CD4-positive, alpha-beta T cell treated with Interleukin-12 subunit alpha and Interleukin-12 subunit beta, for 1 hour (primary cell): ENCODE measurements around the gene DOK7.
"Not testable (repeated sequence)": the region's sequence is repeated elsewhere in the genome, so short reads cannot be mapped to it uniquely, and the experiment has no call there.

Experiments
- DNase-seq: peaks from one replicate; pipeline ENCODE4 v3.0.0-alpha.2; 2020

Gene DOK7

DNA sequence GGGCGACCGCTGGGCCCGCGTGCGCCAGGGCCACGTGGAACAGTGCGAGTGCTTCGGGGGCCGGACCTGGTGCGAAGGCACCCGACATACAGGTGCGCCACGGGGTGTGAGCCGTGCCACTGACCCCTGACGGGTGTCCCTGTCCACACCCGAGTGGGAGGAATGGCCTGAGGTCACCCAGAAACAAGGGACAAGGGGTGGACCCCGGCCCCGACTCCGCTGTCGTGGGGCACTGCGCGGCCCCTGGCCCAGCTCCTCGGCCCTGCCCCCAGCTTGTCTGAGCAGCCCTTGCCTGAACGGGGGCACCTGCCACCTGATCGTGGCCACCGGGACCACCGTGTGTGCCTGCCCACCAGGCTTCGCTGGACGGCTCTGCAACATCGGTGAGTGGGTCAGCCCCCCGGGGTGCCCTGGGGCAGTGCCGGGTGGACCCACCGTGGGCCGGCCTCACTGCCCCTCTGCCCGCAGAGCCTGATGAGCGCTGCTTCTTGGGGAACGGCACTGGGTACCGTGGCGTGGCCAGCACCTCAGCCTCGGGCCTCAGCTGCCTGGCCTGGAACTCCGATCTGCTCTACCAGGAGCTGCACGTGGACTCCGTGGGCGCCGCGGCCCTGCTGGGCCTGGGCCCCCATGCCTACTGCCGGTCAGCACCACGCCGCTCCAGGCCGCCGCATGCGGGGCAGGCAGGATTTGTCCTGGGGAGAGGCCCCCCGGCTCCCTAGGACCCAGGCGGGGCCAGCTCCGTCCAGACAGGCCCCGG, 18.6 kb upstream of the DOK7 start:
- DNase-seq = no peak

DNA sequence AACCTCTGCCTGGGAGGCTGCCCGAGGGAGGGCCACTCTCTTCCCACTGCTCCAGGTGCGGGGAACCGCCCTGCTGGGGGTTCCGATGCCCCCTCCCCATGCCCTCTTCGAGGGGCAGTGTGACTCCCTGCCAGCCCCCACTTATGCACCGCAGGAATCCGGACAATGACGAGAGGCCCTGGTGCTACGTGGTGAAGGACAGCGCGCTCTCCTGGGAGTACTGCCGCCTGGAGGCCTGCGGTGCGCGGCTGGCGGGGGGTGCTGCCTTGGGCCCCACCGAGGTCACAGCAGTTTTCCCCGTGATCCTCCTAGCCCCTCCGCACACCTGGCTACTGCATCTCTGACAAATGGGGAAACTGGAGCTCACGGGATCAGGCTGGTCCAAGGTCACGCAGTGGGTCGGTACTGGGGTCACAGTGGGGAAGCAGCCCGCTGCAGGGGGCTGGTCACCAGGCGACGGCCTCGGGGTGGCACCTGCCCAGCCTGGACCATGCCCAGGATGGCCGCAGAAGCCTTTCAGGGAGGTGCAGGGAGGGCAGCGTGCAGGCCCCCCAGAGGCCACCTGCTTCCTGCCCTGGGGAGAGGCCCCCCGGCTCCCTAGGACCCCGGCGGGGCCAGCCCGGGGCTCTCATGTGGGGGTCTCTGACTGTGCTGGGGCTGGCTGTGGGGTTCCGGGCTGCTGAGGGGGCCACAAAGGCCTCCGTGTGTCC, 17.8 kb upstream of the DOK7 start:
- DNase-seq = no peak

DNA sequence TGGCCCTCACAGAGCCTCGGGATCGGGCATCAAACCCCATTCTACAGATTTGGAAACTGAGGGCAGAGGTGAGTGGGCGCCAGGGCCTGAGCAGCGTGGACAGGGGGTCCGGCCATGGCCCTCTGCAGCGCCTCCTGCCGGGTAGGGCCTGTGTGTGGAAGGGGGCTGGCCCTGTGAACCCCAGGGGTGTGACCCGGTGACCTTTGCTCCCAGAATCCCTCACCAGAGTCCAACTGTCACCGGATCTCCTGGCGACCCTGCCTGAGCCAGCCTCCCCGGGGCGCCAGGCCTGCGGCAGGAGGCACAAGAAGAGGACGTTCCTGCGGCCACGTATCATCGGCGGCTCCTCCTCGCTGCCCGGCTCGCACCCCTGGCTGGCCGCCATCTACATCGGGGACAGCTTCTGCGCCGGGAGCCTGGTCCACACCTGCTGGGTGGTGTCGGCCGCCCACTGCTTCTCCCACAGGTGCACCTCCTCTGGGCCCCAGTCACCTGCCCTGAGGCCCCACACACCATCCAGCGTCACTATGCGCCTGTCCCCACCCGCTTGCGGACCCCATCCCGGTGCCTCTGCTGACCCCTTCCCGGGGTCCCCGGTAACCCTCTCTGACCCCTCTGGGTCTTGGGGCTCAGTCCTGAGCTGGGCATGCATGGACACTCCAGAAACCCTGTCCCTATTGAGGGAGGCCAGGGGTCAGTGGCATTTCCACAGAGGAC, 17.1 kb upstream of the DOK7 start:
- no peak for DNase-seq

DNA sequence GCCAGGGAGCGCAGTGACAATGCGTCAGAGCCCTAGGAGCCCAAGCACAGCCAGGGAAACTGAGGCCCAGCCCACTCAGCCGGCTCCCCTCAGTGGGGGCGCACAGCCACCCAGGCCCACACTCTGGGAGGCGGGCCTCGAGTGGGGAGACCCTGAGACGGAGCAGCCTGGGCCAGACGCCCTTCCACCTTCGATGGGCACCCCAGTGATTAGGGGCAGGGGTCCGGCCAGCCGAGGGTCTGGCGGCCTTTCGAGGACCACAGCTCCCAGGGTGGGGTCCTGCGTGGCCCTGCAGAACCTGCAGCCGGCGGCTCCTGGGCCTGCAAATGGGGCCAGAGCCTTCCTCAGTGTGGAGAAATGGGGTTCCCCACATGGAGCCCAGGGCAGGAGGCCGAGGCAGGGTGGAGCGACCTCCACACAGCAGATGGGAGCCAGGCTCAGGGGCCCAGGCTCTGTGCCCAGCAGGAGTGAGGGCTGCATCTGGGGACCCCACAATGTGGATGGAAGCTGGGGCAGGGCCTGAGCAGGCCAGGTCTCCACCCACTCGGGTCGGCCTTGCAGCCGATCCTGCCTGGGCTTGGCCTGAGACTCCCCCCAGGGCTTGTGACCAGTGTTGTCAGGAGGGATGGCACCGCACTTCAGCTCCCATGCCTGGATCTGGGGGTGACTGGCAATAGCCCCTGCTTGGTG, 16.3 kb upstream of the DOK7 start:
- DNase-seq = no peak

DNA sequence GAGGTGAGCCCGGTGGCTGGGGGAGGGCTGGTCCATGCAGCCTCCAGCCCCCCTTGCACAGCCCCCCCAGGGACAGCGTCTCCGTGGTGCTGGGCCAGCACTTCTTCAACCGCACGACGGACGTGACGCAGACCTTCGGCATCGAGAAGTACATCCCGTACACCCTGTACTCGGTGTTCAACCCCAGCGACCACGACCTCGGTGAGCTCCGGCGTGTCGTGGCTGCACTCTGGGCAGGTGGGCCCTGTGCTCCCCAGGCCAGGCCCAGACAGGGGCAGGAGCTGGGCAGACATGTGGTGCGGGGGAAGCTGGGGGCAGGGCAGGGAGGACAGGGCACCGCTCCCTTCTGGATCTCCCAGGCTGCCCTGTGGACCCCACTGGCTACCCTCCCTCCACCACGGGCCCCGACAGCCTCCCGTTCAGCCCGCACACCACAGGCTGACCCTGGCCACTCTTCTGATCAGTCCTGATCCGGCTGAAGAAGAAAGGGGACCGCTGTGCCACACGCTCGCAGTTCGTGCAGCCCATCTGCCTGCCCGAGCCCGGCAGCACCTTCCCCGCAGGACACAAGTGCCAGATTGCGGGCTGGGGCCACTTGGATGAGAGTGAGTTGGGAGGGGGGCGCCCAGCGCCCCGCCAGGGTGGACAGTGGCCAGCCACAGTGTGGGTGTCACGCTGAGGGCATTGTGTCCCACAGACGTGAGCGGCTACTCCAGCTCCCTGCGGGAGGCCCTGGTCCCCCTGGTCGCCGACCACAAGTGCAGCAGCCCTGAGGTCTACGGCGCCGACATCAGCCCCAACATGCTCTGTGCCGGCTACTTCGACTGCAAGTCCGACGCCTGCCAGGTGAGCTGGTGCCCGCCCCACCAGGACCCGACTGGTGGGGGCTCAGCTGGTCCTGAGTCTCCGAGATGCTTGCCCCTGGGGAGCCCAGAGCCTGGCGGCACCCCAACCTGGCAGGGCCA, 15.4 kb upstream of the DOK7 start:
- no peak for DNase-seq

DNA sequence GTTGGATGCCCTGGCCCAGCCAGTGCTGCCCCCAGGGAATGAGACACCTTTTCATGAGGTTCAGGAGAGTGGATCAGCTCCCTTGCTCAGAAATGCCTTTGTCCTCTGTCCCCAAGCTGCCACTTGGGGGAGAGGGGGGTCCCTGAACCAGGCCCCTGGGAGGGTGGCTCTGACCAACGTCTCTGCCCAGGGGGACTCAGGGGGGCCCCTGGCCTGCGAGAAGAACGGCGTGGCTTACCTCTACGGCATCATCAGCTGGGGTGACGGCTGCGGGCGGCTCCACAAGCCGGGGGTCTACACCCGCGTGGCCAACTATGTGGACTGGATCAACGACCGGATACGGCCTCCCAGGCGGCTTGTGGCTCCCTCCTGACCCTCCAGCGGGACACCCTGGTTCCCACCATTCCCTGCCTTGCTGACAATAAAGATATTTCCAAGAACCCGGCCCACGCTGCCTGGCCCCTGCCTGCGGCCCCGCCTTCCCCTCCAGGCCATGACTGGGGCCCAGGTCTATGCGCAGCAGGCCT, 14.0 kb upstream of the DOK7 start:
- no peak for DNase-seq

DNA sequence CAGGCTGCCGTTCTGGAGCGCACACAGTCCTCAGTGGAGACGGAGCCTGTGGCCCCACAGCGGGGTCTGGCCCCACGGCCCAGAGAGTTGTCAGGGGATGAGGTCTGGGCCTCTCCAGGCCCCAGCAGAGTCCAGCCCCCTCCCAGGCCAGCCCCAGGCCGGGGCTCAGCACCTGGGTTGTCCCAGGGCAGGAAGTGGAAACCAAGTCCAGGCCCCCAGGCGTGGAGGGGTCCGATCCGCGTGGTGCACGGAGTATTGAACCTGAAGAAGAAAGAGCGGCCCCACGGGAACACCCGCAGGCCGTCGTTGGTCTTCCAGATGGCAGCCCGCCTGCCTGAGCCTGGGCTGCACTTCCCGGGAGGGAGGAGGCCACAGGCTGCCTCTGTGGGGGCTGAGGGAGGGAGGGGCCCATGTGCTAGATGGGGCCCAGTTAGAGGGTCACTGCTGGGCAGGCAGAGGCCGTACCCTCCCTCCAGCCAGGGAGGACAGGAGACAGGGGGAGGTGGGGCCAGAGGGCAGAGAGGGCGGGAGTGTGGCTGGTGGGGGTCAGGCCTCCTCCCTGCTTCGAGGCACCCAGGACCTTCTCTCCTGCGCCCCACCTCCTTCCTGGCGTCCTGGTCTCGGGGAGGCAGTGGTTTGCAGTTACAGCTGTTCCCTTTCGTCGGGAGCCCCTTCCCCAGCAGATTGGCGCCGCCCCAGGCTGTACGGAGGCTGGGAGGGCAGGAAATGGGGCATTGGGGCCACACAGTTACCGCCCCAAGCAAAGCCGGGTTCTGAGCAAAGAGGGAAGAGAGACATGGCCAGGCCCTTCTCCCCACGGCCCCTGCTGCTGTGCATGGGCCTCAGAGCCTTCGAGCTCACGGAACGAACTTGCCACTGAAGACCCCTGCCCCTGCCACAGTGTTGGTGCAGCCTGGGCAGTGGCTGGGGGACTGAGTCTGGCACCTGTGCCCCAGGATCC, 13.3 kb upstream of the DOK7 start:
- DNase-seq = no peak

DNA sequence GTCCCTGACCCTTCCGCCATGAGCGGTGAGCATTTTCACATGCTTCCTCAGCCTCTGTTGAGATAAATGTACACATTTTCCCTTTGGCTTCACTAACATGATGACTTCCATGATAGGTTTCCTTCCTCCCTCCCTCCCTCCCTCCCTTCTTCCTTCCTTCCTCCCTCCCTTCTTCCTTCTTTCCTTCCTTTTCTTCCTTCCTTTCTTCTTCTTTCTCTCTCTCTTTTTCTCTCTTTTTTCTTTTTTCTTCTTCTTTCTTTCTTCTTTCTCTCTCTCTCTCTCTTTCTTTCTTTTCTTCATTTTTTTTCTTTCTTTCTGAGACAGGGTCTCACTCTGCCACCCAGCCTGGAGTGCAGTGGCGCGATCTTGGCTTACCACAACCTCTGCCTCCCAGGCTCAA, 12.5 kb upstream of the DOK7 start:
- DNase-seq = no peak

DNA sequence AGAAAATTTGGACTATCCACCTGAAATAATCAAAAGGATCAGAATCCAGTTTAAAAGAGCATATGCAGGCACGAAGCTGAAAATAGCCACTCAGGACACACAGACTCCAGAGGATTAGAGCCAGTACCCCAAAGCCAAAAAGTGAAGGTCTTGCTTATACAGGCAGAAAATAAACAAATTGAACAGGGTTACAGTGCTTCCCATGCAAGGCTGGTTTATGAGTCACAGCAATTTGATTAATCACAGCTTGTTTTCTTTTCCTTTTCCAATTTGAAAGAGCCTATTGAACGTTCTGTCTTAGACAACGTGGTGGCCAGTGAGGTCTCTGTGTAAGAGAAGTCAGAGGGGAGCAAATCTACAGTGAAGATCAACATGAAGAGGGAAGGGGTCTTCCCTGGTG, 11.2 kb upstream of the DOK7 start:
- no peak for DNase-seq

DNA sequence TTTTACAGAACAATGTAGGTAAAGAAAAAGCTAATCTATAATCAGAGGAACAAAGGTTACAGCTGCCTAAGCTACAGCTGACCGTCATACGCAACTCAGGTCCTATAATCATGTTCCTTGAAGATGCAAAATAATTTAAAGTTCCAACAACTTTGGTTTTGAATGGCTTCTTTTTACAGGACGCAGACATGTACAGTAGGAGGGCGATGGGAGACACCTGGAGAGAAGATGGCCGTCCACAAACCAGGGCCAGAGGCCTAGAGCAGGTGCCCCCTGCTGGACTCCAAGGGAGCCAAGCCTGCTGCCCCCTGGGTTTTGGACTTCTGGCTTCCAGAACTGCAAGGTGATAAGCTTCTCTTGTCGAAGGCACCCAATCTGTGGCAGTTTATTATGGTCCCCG, 10.7 kb upstream of the DOK7 start:
- no peak for DNase-seq

DNA sequence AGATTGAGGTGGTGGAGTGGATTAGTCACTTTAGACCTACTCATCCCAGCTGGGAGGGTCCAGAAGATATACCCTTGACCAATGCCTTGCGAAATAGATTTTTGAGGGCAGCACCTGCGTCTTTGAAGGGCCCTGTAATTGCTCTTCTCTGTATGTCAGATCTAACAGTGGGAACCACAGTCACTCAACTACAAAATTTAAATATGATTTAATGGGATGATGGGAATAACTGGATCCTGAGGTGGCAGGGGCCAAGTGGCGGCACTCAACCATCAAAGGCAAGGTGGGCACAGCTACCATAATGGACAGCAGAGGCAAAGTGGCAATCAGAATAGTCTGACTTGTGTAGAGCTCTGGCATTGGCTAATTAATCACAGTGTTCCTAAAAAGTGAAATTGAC, 7.5 kb upstream of the DOK7 start:
- not testable (repeated sequence) for DNase-seq

DNA sequence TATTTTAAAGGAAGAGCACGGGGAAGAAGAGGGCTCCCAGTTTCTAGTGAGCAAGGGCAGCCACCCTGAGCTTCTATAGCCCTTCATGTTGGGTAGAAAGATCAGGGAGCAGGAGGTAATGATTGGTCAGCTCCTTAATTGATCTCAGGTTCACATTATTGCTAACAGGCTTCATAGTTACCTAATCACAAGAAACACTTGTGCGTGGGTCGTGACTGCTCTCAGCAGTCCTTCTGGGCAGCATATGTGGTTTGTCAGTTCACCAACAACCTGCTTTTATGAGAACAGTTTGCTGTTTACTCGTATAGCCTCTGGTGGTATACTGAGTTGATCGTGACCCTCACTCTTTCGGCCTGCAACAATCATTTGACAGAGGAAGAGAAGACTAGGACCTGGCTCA, 4.7 kb upstream of the DOK7 start:
- DNase-seq = no peak

DNA sequence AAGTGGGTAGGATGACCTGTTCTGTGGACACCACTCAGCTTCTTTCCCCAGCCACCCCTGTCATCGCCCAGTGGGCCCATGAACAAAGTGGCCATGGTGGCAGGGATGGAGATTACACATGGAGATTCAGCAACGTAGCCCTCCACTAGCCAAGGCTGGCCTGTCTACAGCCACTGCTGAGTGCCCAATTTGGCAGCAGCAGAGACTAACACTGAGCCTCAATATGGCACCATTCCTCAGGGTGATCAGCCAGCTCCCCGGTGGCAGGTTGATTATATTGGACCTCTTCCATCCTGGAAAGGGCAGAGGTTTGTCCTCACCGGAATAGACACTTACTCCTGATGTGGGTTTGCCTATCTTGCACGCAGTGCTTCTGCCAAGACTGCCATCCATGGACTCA, 4.0 kb upstream of the DOK7 start:
- not testable (repeated sequence) for DNase-seq

DNA sequence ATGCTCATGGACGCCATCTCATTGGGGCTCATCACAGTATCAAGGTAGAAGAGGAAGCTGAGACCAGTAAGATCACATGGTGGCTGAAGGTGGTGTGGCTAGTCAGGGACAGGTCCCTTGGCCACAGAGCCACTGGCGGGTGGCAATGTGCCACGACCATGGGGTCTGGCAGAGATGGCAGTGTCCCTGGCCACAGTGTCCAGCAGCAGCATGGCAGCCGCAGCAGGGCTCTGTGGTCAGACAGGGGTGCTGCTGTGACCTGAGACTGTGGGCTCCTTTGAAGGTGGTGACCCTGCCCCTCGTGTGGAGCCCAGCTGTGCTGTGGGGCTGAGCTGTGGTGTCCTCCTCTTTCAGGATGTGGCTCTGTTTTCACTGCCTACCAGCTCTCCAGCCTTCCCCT, 2.2 kb upstream of the DOK7 start:
- DNase-seq = no peak

DNA sequence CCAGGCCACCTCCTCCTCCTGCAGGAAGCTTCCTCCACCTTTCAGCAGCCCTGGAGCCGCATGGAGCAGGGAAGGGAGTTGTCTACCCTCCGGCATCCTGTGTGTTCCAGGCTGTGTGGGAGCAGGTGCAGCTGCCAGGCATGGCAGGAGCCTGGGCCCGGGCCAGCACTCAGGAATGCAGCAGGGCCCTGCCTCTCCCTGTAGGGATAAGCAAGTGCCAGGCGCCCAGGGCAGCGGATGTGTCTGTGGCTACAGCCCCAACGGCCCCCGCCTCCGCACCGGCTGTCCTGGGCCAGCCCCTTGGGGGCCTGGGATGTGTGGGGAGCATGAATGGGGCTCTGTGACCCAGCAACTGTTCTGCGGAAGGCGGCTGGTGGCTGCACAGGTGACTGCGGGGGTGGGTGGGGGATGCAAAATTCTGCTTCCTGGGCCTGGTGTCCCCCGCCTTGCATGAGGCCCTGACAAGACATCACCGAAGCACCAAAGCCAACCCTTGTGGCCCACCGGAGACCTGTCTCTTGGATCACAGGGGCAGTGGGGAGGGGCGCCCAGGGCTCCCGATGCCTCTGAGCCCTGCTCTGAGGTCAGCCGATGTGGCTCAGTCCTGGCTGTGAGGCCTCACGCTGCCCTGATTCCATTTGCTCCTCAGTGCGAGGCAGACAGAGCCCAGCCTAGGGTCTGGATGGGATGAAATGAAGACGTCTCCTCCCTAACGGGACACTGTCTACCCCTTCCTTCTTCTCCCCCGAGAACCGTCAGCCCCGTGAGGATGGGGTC, 1.4 kb upstream of the DOK7 start:
- DNase-seq = no peak

DNA sequence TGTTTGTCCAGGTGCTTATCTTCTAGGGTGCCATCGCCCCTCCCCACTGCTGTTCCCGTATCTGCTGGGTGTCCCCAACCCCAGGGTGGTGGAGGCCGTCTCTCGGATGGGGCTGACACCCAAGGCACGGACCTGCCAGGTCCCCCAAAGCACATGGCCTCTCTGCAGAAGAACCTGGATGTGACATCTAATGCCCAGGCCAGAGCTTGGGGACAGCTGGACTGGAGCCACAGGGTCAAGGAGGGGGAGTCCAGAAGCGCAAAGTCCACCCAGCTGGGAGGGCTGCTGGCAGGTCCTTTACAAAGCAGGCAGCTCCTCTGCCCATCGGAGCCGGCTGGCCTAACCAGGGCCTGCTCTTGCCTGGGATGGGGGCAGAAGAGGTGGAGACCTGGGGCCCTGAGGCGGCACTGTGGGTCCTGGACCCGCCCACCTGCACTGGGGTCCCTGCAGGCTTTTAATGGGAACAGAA, 751 bp upstream of the DOK7 start:
- no peak for DNase-seq

DNA sequence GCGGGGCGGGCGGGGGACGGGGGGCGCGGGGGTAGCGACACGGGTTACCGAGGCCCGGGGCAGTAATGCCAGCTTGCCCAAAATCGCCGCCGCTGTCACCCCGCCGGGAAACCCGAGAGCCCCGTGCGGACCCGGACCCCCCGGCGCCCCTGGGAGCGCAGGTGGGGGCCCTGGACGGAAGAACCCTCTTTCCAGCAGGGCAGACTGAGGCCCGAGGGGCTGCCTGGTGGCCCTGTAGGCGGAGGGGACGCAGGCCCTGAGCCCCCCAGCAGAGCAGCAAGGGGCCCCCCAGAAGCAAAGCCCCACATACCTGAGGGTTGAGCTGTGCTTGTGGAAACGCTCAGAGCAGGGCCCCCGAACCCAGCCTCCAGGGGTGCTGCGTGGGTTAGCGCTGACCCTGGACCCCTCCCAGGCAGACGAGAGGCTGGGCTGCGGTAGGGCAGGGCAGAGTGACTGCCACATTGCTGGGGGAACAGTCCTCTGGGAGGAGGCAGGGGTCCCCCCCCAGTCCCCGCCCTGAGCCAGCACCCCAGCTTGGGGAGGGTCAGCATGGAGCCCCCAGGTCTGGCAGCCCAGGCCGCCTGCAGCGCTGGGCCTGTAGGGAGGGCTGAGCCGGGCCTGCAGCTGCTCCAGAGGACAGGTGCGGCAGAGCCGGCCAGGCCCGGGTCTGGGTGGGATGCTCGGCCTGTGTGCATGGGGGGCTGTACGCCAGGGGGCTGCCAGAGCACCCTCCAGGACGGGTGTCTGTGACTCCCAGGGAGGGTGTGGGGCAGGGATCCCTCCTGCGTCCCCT, 646 bp downstream of the DOK7 start:
- no peak for DNase-seq

DNA sequence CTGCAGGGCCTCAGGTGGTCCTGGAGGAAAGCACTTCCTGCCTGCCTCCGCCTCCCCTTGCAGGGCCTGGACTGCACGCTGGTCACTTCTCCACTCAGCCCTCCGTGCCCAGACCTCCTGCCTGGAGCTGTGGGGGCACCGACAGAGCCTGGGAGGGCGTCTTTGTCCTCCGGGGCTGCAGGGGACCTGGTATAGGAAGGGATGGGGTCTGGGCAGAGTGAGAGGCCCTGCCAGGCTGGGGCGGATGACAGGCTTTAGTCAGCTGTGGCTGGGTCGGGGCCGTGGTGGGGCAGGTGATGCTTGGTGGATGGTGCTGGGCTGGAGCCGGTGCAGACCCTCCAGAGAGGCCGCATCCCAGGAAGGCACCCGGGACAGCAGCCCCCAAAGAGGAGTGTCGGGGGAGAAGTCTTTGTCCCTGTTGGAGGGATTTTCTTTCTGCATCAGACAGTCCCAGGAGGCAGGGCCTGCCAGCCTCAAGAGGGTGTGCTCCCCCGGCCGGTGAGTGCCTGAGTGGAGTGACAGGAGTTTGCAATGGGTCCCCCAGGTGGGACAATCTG, 1.3 kb downstream of the DOK7 start:
- DNase-seq = no peak
